Liver (tissue), 9 donors: ENCODE results near the gene KATNAL2. TPM values are rescaled to one million over a fixed set of nuclear protein-coding genes. Genes with fewer than 3 reads are reported as not detected.

Experiments used
- DNase-seq: peaks from one replicate; pipeline ENCODE4 v3.0.0-alpha.2; 2017; ENCODE audit warnings: low spot score
- H3K27ac ChIP-seq, 2 donors: one replicate each; pipeline ENCODE4 v1.7.0; 2013; ENCODE audit warnings: inconsistent platforms in 2 of 2, low read length in 2 of 2, control low read depth in 1 of 2, low read depth in 1 of 2, mild to moderate bottlenecking in 1 of 2
- H3K27me3 ChIP-seq, 4 donors: one replicate each; pipeline versions ENCODE4 v1.6.1 to v1.7.0; 2013; ENCODE audit warnings: low read length in 3 of 4, inconsistent platforms in 1 of 4, mild to moderate bottlenecking in 1 of 4, moderate library complexity in 1 of 4; ENCODE audit not compliant: control insufficient read depth in 4 of 4, insufficient read depth in 4 of 4
- H3K36me3 ChIP-seq, 4 donors: one replicate each; pipeline versions ENCODE4 v1.6.1 to v1.7.0; 2013; ENCODE audit warnings: low read length in 3 of 4, mild to moderate bottlenecking in 3 of 4, low read depth in 1 of 4, moderate library complexity in 1 of 4; ENCODE audit not compliant: control insufficient read depth in 4 of 4, insufficient read depth in 3 of 4
- H3K4me1 ChIP-seq, 4 donors: one replicate each; pipeline versions ENCODE4 v1.6.1 to v1.7.0; 2013; ENCODE audit warnings: low read length in 3 of 4, mild to moderate bottlenecking in 3 of 4, moderate library complexity in 1 of 4; ENCODE audit not compliant: control insufficient read depth in 4 of 4, insufficient read depth in 4 of 4
- H3K4me3 ChIP-seq, 3 donors: one replicate each; pipeline versions ENCODE4 v1.6.1 to v1.7.0; 2013; ENCODE audit warnings: low read length in 3 of 3, control low read depth in 1 of 3, low read depth in 1 of 3, mild to moderate bottlenecking in 1 of 3
- H3K9ac ChIP-seq, 2 donors: one replicate each; pipeline ENCODE4 v1.7.0; 2013; ENCODE audit warnings: low read length in 2 of 2, mild to moderate bottlenecking in 2 of 2, moderate library complexity in 2 of 2, control low read depth in 1 of 2, low read depth in 1 of 2
- H3K9me3 ChIP-seq, 4 donors: one replicate each; pipeline versions ENCODE4 v1.6.1 to v1.7.0; 2013; ENCODE audit warnings: low read length in 3 of 4; ENCODE audit not compliant: control insufficient read depth in 4 of 4
- ATF3 ChIP-seq: IDR thresholded peaks from 2 replicates; pipeline ENCODE4 v1.6.1; 2016; ENCODE audit warnings: antibody characterized with exemption
- CTCF ChIP-seq: fragments of 150-350 bp; IDR thresholded peaks from 2 replicates; pipeline ENCODE4 v1.5.1; 2017; ENCODE audit warnings: improper control_type of control experiment, low read depth, low read length; ENCODE audit not compliant: missing input control
- EGR1 ChIP-seq, 2 donors: IDR thresholded peaks; 2 replicates each; pipeline ENCODE4 v1.6.1; 2016 to 2018; ENCODE audit warnings: antibody characterized with exemption in 2 of 2, low read depth in 2 of 2
- FOXA2 ChIP-seq: IDR thresholded peaks from 2 replicates; pipeline ENCODE4 v1.6.1; 2016; ENCODE audit warnings: antibody characterized with exemption
- HNF4A ChIP-seq, 2 donors: conservative IDR thresholded peaks; 2 replicates each; pipeline ENCODE4 v1.6.1; 2016; ENCODE audit warnings: antibody characterized with exemption in 2 of 2, mild to moderate bottlenecking in 2 of 2
- HNF4G ChIP-seq: IDR thresholded peaks from 2 replicates; pipeline ENCODE4 v1.6.1; 2016; ENCODE audit warnings: antibody characterized with exemption
- JUND ChIP-seq, 2 donors: IDR thresholded peaks; 2 replicates each; pipeline ENCODE4 v1.6.1; 2016; ENCODE audit warnings: antibody characterized with exemption in 2 of 2
- MAX ChIP-seq: IDR thresholded peaks from 2 replicates; pipeline ENCODE4 v1.6.1; 2016; ENCODE audit warnings: antibody characterized with exemption
- NR2F2 ChIP-seq: IDR thresholded peaks from 2 replicates; pipeline ENCODE4 v1.6.1; 2016; ENCODE audit warnings: antibody characterized with exemption
- RAD21 ChIP-seq, 2 donors: IDR thresholded peaks; 2 replicates each; pipeline ENCODE4 v1.6.1; 2016; ENCODE audit warnings: antibody characterized with exemption in 2 of 2, mild to moderate bottlenecking in 2 of 2
- REST ChIP-seq: IDR thresholded peaks from 2 replicates; pipeline ENCODE4 v1.6.1; 2016; ENCODE audit warnings: antibody characterized with exemption, mild to moderate bottlenecking
- RXRA ChIP-seq, 2 donors: IDR thresholded peaks; 2 replicates each; pipeline ENCODE4 v1.6.1; 2017 to 2018; ENCODE audit warnings: antibody characterized with exemption in 2 of 2, mild to moderate bottlenecking in 1 of 2
- SP1 ChIP-seq: IDR thresholded peaks from 2 replicates; pipeline ENCODE4 v1.6.1; 2018; ENCODE audit warnings: antibody characterized with exemption, mild to moderate bottlenecking
- TAF1 ChIP-seq: conservative IDR thresholded peaks from 2 replicates; pipeline ENCODE4 v1.6.1; 2016; ENCODE audit warnings: antibody characterized with exemption, mild to moderate bottlenecking
- YY1 ChIP-seq: IDR thresholded peaks from 2 replicates; pipeline ENCODE4 v1.6.1; 2016; ENCODE audit warnings: antibody characterized with exemption, mild to moderate bottlenecking
- ZBTB33 ChIP-seq: IDR thresholded peaks from 2 replicates; pipeline ENCODE4 v1.6.1; 2016; ENCODE audit warnings: antibody characterized with exemption
- WGBS: extraction: QIAGEN DNeasy Blood & Tissue Kit; methylation state at CpG from one replicate; pipeline ENCODE4 v1.1.7; 2013; 5-methylcytosine and 5-hydroxymethylcytosine counted together
- polyA plus RNA-seq, 2 donors: library from polyadenylated mRNA; stranded (reverse) in 1 of 2; unstranded in 1 of 2; fragments of 200-250 nt in 1 of 2; fragments of >200 nt in 1 of 2; fragmentation: Nextera tagmentation in 1 of 2; extraction: Ambion mirVana in 1 of 2; gene quantifications; one replicate each; pipeline versions ENCODE4 v1.2.1 to v1.2.3, GENCODE V29; 2013 to 2015
- total RNA-seq, 2 donors: library from RNA; depleted of rRNA; stranded (reverse); fragments of >200 nt; gene quantifications; one replicate each; pipeline ENCODE4 v1.2.3, GENCODE V29; 2014
- donor health status: healthy.
- donor health status: healthy.
- donor health status: healthy.
- donor health status: healthy.
- donor health status: healthy.

The KATNAL2 gene
- total and polyA plus RNA-seq, 4 donors: 0.42 to 4.8 (median 1.5) TPM

- H3K4me1 ChIP-seq: peaks cover 0 to 3% (median under 1%) of the 10 kb centered on the region in 4 donors
- 95% methylated on average over 4 of the region's 4 CpGs for WGBS
These were observed 226.6 kb downstream of the KATNAL2 start for GRCh38 chr18:47143899-47144485.

More at GRCh38 chr18:47143899-47144485, 226.6 kb downstream of the KATNAL2 start:
- no peak for TF ChIP-seq HNF4A (conservative IDR thresholded peaks at IDR 0.05)
- no peak for TF ChIP-seq TAF1
- no peak for TF ChIP-seq EGR1 (IDR thresholded peaks at IDR 0.05; ENCODE audit: low read depth in 2 of 2)
- TF ChIP-seq RAD21 (IDR thresholded peaks at IDR 0.05): no peak
- TF ChIP-seq REST: no peak
- no peak for TF ChIP-seq YY1
- no peak for TF ChIP-seq MAX
- TF ChIP-seq ZBTB33: no peak
- TF ChIP-seq RXRA (IDR thresholded peaks at IDR 0.05): no peak
- no peak for TF ChIP-seq HNF4G
- TF ChIP-seq FOXA2: no peak
- no peak for TF ChIP-seq NR2F2
- TF ChIP-seq JUND (IDR thresholded peaks at IDR 0.05): no peak
- no peak for TF ChIP-seq ATF3
- no peak for TF ChIP-seq CTCF
- TF ChIP-seq SP1: no peak
- Histone ChIP-seq H3K9ac (no peak overlapping the region), H3K4me3 (no peak overlapping the region), H3K27me3 (no peaks in the 10 kb centered on the region), H3K36me3 (no peaks in the 10 kb centered on the region), H3K9me3 (no peaks in the 10 kb centered on the region), H3K27ac (no peak overlapping the region)
- no peak for DNase-seq
